Measurements from ENCODE around the gene CCDC70.

Gene CCDC70

DNA sequence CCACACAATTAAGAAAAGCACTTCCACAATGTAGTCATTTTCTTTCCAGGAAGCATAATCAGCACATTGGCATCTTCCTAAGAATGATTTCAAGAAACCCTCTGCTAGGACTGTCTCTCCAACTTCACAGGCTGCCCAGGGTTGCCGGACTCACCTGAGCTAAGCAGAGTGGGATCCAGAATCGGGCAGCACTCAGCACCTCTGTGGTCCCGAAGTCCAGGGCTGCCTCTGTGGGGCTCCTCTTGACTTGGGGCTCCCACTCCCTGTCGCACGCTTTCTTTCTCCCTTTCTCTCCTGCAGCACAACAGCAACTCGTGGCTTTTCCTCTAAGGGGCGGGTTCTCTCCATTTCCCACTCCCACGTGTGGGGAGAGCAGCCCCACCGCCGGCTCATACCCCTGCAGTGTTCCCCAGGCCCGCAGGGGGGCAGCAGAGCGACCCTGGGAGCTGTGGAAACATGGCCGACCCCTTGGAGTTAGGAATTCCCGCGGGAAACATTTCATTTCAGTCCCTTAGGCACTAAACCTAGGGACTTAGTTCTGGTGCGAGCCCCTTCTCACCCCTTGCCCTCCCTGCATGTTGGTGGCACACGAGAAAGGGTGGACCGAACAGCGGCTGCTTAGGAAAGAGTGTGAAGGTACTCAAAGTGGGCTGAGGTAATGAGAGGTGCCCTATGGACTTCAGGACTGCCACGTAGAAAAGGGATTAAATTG is 16.8 kb upstream of the CCDC70 start, which contains the start of gene TMEM272 (continued):
- no peak for TF ChIP-seq PRDM10 (tag by site-specific recombination; IDR thresholded peaks at IDR 0.05)
- TF ChIP-seq TRIM28 (IDR thresholded peaks at IDR 0.05; ENCODE audit: borderline replicate concordance, low read length), result no peak
- 0 out of 2 replicates have a peak, but pooled peaks have one; percentile 42 for TF ChIP-seq ZBTB17 (tag by site-specific recombination; IDR thresholded peaks at IDR 0.05)
- TF ChIP-seq, protein P1, sequence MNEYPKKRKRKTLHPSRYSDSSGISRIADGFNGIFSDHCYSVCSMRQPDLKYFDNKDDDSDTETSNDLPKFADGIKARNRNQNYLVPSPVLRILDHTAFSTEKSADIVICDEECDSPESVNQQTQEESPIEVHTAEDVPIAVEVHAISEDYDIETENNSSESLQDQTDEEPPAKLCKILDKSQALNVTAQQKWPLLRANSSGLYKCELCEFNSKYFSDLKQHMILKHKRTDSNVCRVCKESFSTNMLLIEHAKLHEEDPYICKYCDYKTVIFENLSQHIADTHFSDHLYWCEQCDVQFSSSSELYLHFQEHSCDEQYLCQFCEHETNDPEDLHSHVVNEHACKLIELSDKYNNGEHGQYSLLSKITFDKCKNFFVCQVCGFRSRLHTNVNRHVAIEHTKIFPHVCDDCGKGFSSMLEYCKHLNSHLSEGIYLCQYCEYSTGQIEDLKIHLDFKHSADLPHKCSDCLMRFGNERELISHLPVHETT (tag by site-specific recombination; IDR thresholded peaks at IDR 0.05), result 0 out of 2 replicates have a peak, but pooled peaks have one; percentile 33
- peak; percentile 53 for TF ChIP-seq REST (tag by site-specific recombination; IDR thresholded peaks at IDR 0.05)
- no peak for TF ChIP-seq KLF8 (tag by site-specific recombination; IDR thresholded peaks at IDR 0.05)
- TF ChIP-seq ZNF280D (tag by site-specific recombination; IDR thresholded peaks at IDR 0.05), result peak; percentile 88; the same call in 1 of the 2 replicates
- 0 out of 2 replicates have a peak, but pooled peaks have one; percentile 20 for TF ChIP-seq ZNF24 (tag by site-specific recombination; IDR thresholded peaks at IDR 0.05)
- no peak for TF ChIP-seq KLF9 (tag by site-specific recombination; IDR thresholded peaks at IDR 0.05; ENCODE audit: low read depth)
- no peak for TF ChIP-seq ZNF747 (tag by site-specific recombination; IDR thresholded peaks at IDR 0.05)
- TF ChIP-seq ZNF248 (tag by site-specific recombination; IDR thresholded peaks at IDR 0.05), result no peak

DNA sequence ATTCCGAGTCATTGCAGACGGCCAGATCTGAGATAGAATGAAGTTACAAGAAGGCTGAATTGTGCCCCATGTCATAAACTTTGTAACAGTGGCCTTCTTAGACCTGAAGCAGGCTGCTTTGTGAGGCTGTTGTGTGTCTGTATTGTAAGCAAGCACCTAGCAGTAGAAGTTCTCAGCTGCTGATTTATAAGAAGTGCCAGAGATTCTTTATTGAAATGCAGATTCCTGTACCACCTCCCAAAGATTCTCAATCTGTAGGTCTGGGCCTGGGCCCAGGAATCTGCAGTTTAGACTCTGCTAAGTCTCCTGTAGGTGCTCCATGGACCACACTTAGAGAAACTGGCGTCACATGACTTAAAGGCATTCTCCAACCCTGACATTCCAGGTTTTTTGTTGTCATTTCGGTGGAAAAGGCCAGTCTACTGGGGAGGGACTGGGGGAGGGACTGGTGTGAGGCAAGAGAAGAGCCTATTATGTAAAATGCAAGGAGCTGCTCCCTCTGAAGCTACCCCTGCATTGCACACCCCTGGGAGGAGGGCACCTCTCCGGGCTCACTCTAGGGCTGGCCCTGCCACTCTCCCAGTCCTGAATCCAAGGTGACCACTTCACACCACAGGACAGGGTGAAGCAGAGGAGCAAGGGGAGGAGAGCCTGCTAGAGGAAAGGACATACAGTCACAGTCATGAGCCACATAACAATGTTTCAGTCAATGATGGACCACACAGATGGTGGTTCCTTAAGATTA is 16.0 kb upstream of the CCDC70 start:
- POLR2A ChIA-PET, result interaction anchor here (0.5 kb wide), 1 partner anchor 853 kb away, joined by 3 read pairs; no protein-coding TSS in a partner anchor
- Histone ChIP-seq H3K9me3 (ENCODE audit: control insufficient read depth, insufficient read depth, low read depth, low read length) (no peaks in the 10 kb centered on the region), H3K36me3 (ENCODE audit: control insufficient read depth in 2 of 2, insufficient read depth in 1 of 2, low read length in 2 of 2) (no peaks in the 10 kb centered on the region), H3K4me1 (ENCODE audit: control insufficient read depth, insufficient read depth, low read length) (no peaks in the 10 kb centered on the region), H3K27ac (ENCODE audit: extremely low read depth, low read depth, low read length) (no peak overlapping the region; the same call in 1 of the 2 replicates), H3K4me3 (ENCODE audit: low read depth, low read length) (no peak overlapping the region)
- TF ChIP-seq ZBTB20 (tag by site-specific recombination; IDR thresholded peaks at IDR 0.05) (peak; percentile 63; the same call in 1 of the 2 replicates), BCL11B (tag by site-specific recombination; IDR thresholded peaks at IDR 0.05; ENCODE audit: low read depth) (no peak)
- CTCF ChIA-PET, result interaction anchor here (0.5 to 1.6 kb wide), 5 partner anchors 30 to 282 kb away, joined by 3 to 5 read pairs (median 3); no protein-coding TSS in a partner anchor

Measured in HEK293 (cell line).